Measurements from ENCODE around the gene NNAT.

Gene NNAT

GRCh38 chr20:37567671-37568588 is 46.9 kb downstream of the NNAT start:
- DNase-seq: peak; percentile 20

- no peak for DNase-seq
These were observed 49.4 kb downstream of the NNAT start for GRCh38 chr20:37570419-37570818.

DNA sequence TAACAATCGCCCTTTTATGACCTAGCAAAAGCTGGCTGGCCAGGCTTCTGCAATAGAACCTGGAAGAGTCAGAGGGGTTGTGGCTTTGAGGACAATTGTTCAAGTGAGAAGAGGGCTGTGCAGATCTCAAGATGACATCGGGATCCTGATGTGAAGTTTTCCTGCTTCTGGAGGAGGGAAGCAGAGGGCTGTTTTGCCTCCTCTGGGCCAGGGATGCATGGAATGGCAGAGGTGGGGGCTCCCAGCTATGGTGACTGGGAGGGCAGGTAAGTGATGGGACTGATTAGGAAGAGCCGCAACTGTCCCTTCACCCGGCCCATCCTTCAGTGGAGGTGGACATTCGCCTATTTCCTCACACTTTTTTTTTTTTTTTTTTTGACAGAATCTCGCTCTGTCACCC is 50.0 kb downstream of the NNAT start:
- no peak for DNase-seq

Data from NCI-H510A treated with DMSO at 0.1 percent for 48 hours (cell line).